ENCODE measurements around the gene TFDP2. TPM values are rescaled to one million over a fixed set of nuclear protein-coding genes. Genes with fewer than 3 reads are reported as not detected.
A peak's percentile ranks its signal among the peaks of the same experiment; 100 is the strongest.

TFDP2 gene
- total RNA-seq, 1 experiment from 2014 or later, result 55.4 TPM

GRCh38 chr3:142152384-142152783 lies 3.0 kb upstream of the TFDP2 start:
- Histone ChIP-seq H3K27ac (ENCODE audit: low read depth, low read length) (no peak overlapping the region), H3K27me3 (ENCODE audit: insufficient read depth, low read length) (no peaks in the 10 kb centered on the region), H3K9me3 (ENCODE audit: control insufficient read depth in 1 of 2, insufficient read depth in 1 of 2, low read depth in 1 of 2, low read length in 2 of 2) (no peaks in the 10 kb centered on the region), H4K20me1 (ENCODE audit: insufficient read depth) (no peaks in the 10 kb centered on the region), H3K4me2 (ENCODE audit: low read length) (no peak overlapping the region), H2AFZ (ENCODE audit: low read depth, low read length, poor library complexity, severe bottlenecking) (no peak overlapping the region), H3K4me3 (replicated peaks in 1 of 2; ENCODE audit: low read depth in 1 of 2, low read length in 2 of 2) (no peak overlapping the region), H3K4me1 (ENCODE audit: control insufficient read depth in 1 of 2, insufficient read depth in 2 of 2, low read length in 2 of 2) (peaks cover 7 to 11% of the 10 kb centered on the region in 2 experiments), H3K9ac (ENCODE audit: low read length) (no peak overlapping the region), H3K79me2 (ENCODE audit: insufficient read depth, low read length) (no peaks in the 10 kb centered on the region), H3K9me2 (ENCODE audit: insufficient read depth) (no peaks in the 10 kb centered on the region), H3K36me3 (ENCODE audit: control insufficient read depth in 1 of 2, insufficient read depth in 2 of 2, low read length in 2 of 2) (no peaks in the 10 kb centered on the region)
- RAD21 ChIA-PET (ENCODE audit: low non-redundant PET in 1 of 2, low total read pairs in 2 of 2, uncharacterized antibody in 2 of 2, unreplicated experiment in 2 of 2), result no interaction called here
- no peak for ATAC-seq
- POLR2A ChIA-PET, result no interaction called here
- CTCF ChIA-PET, result no interaction called here
- TF ChIP-seq CBX3 (IDR thresholded peaks at IDR 0.05; ENCODE audit: low read depth) (no peak), CTCF (IDR thresholded peaks at IDR 0.05 in 2 of 3, conservative IDR thresholded peaks at IDR 0.05 in 1 of 3; ENCODE audit: borderline replicate concordance in 1 of 3, insufficient read depth in 1 of 3, low read depth in 2 of 3, low read length in 2 of 3) (peak in 2 of 3 experiments; percentile 46; a peak in 4 of 6 replicates)
- DNase-seq (ENCODE audit: low read depth, low spot score), result no peak
- intact Hi-C loops (cut with micrococcal nuclease), result no loop called here
- BruUV-seq (replicated peaks), result no TSS peak

DNA sequence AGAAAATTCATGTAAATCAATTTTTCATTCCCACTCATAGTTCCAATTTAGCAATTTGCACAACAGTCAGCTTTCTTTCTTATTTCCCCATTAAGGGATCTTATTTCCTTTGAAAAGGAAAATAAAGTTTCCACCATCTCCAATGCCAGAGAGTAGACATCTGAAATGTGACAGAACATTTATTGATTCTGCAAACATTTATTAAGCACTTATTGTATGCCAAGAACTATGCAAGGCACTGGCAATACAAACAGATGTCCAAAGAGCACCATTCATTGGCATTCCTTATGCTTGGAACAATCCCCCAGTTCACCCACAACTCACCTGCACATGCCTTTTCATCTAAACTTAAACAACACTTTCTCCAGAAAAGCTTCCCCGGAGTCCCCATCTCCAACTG lies 2.5 kb upstream of the TFDP2 start:
- H3K4me1 ChIP-seq (ENCODE audit: control insufficient read depth in 1 of 2, insufficient read depth in 2 of 2, low read length in 2 of 2), result peaks cover 7 to 11% of the 10 kb centered on the region in 2 experiments
- ChIA-PET CTCF (no interaction called here), RAD21 (ENCODE audit: low non-redundant PET in 1 of 2, low total read pairs in 2 of 2, uncharacterized antibody in 2 of 2, unreplicated experiment in 2 of 2) (no interaction called here), POLR2A (no interaction called here)
- no peak for DNase-seq (ENCODE audit: low read depth, low spot score)
- intact Hi-C loops (cut with micrococcal nuclease), result no loop called here
- no peaks in the 10 kb centered on the region for H3K79me2 ChIP-seq (ENCODE audit: insufficient read depth, low read length)
- ATAC-seq, result no peak
- H3K27me3 ChIP-seq (ENCODE audit: insufficient read depth, low read length), result no peaks in the 10 kb centered on the region
- no peak overlapping the region for H3K9ac ChIP-seq (ENCODE audit: low read length)
- H3K9me3 ChIP-seq (ENCODE audit: control insufficient read depth in 1 of 2, insufficient read depth in 1 of 2, low read depth in 1 of 2, low read length in 2 of 2), result no peaks in the 10 kb centered on the region
- H4K20me1 ChIP-seq (ENCODE audit: insufficient read depth), result no peaks in the 10 kb centered on the region
- no peak overlapping the region for H3K4me2 ChIP-seq (ENCODE audit: low read length)
- no peak overlapping the region for H2AFZ ChIP-seq (ENCODE audit: low read depth, low read length, poor library complexity, severe bottlenecking)
- no TSS peak for BruUV-seq (replicated peaks)
- no peak overlapping the region for H3K4me3 ChIP-seq (replicated peaks in 1 of 2; ENCODE audit: low read depth in 1 of 2, low read length in 2 of 2)
- H3K27ac ChIP-seq (ENCODE audit: low read depth, low read length), result no peak overlapping the region
- no peaks in the 10 kb centered on the region for H3K9me2 ChIP-seq (ENCODE audit: insufficient read depth)
- H3K36me3 ChIP-seq (ENCODE audit: control insufficient read depth in 1 of 2, insufficient read depth in 2 of 2, low read length in 2 of 2), result no peaks in the 10 kb centered on the region
- TF ChIP-seq, protein P1, sequence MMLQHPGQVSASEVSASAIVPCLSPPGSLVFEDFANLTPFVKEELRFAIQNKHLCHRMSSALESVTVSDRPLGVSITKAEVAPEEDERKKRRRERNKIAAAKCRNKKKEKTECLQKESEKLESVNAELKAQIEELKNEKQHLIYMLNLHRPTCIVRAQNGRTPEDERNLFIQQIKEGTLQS (IDR thresholded peaks at IDR 0.05), result no peak
- TF ChIP-seq JUND (IDR thresholded peaks at IDR 0.05) (no peak), ELF1 (IDR thresholded peaks at IDR 0.05; ENCODE audit: borderline replicate concordance, low read depth) (no peak), RAD21 (IDR thresholded peaks at IDR 0.05; ENCODE audit: low read depth) (no peak), SRF (IDR thresholded peaks at IDR 0.05; ENCODE audit: low read depth) (no peak), SP1 (IDR thresholded peaks at IDR 0.05; ENCODE audit: low read depth) (no peak), CBX3 (IDR thresholded peaks at IDR 0.05; ENCODE audit: low read depth) (no peak), SIN3A (IDR thresholded peaks at IDR 0.05; ENCODE audit: low read depth) (no peak), CEBPB (IDR thresholded peaks at IDR 0.05; ENCODE audit: low read depth) (no peak), YY1 (IDR thresholded peaks at IDR 0.05; ENCODE audit: extremely low read depth, insufficient replicate concordance, low read depth, low read length) (no peak), ZNF274 (IDR thresholded peaks at IDR 0.05; ENCODE audit: low read depth, low read length) (no peak), FOSL1 (IDR thresholded peaks at IDR 0.05; ENCODE audit: low read depth) (no peak), POLR2A (IDR thresholded peaks at IDR 0.05; ENCODE audit: borderline replicate concordance, extremely low read depth, insufficient read depth, insufficient read length) (no peak), EGR1 (IDR thresholded peaks at IDR 0.05; ENCODE audit: low read depth) (no peak), ZFX (IDR thresholded peaks at IDR 0.05) (no peak), TCF7L2 (IDR thresholded peaks at IDR 0.05; ENCODE audit: borderline replicate concordance, extremely low read depth, insufficient read depth, insufficient read length) (no peak)
- TF ChIP-seq, protein P2, sequence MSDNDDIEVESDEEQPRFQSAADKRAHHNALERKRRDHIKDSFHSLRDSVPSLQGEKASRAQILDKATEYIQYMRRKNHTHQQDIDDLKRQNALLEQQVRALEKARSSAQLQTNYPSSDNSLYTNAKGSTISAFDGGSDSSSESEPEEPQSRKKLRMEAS (IDR thresholded peaks at IDR 0.05), result no peak
- TF ChIP-seq, protein P3, sequence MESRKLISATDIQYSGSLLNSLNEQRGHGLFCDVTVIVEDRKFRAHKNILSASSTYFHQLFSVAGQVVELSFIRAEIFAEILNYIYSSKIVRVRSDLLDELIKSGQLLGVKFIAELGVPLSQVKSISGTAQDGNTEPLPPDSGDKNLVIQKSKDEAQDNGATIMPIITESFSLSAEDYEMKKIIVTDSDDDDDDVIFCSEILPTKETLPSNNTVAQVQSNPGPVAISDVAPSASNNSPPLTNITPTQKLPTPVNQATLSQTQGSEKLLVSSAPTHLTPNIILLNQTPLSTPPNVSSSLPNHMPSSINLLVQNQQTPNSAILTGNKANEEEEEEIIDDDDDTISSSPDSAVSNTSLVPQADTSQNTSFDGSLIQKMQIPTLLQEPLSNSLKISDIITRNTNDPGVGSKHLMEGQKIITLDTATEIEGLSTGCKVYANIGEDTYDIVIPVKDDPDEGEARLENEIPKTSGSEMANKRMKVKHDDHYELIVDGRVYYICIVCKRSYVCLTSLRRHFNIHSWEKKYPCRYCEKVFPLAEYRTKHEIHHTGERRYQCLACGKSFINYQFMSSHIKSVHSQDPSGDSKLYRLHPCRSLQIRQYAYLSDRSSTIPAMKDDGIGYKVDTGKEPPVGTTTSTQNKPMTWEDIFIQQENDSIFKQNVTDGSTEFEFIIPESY (IDR thresholded peaks at IDR 0.05; ENCODE audit: extremely low read depth, insufficient replicate concordance, low read length), result no peak

Measured in HCT116 (cell line).